ENCODE results near the gene METRNL.

The METRNL gene

DNA sequence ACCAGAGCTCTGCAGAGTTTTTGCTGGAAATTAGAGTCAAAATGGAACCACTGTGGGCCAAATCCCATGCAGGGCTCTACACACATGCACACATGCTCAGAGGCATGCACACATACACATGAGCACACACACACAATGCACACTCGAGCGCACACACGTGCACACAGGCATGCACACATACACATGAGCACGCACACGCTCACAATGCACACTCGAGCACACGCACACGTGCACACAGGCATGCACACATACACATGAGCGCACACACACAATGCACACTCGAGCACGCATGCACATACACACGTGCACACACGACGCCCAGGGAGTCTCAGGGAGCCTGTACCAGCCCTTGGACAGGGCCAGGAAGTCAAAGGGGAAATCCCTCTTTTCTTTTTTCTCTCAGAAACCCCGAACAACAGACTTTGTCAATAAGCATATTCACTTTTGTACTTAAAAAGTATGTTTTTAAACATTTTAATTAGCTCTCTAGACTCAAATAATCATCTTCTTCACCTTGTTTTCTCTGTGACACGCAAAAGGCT lies 8.5 kb upstream of the METRNL start:
- TF ChIP-seq ZFX (IDR thresholded peaks at IDR 0.05), result no peak
- TF ChIP-seq CTCF (conservative IDR thresholded peaks at IDR 0.05), result no peak
- no peak overlapping the region for H3K27ac ChIP-seq

DNA sequence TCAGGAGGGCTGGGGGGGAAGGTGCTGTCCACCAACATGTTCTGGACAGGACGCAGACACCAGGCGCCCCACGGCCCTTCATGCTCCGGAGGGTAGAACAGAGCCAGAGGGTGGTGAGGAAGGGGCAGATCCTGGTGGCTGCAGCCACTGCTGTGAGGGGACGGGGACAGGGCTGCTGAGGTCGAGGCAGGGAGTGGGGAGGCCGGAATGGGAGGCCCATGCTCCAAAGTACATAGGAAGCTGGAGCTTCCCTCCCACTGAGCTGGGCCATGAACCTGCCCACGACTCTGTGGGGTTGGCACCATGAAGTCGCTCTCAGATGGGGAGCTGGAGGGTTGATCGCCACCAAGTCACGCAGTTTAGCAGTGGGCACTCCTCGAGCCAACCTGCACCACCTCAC lies 8.0 kb upstream of the METRNL start:
- TF ChIP-seq CTCF (conservative IDR thresholded peaks at IDR 0.05) (no peak), ZFX (IDR thresholded peaks at IDR 0.05) (no peak)
- H3K27ac ChIP-seq, result no peak overlapping the region

GRCh38 chr17:83071966-83072562 lies 7.3 kb upstream of the METRNL start:
- TF ChIP-seq ZFX (IDR thresholded peaks at IDR 0.05), result no peak
- TF ChIP-seq CTCF (conservative IDR thresholded peaks at IDR 0.05), result no peak
- no peak overlapping the region for H3K27ac ChIP-seq

- TF ChIP-seq CTCF (conservative IDR thresholded peaks at IDR 0.05) (no peak), ZFX (IDR thresholded peaks at IDR 0.05) (no peak)
- no peak overlapping the region for H3K27ac ChIP-seq
Observed at GRCh38 chr17:83072600-83073358, 6.6 kb upstream of the METRNL start.

DNA sequence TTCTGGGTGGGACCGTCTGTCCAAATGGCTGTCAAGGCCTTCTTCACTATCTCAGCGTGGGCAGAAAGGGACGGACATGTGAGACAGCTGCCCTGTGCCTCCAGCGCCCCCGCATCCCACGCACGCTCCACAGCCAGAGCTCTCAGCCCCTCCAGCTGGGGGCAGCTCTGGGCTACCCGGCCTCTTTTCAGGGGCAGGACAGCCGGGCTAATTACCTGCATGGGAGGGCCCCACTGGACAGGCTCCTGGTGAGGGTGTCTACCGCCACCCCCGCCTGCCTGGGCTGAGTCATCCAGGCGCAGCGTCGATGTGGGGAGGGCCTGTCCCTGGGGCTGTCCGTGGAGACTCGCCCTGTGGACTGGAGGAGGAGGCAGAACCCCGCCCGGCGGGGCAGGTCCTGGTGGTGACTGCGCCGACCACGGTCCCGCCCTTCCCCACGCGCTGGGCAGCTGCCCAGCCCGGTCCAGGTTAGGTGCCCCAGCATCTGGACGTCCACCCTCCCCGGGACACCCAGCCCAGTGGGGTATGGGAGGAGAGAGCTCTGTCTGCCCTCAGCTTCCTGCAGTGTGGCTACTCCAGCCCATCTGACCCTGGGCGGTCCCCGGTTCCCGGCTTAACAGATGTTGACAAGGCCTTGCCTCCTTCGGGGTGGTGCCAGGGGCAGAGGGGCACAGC lies 5.9 kb upstream of the METRNL start:
- H3K27ac ChIP-seq, result no peak overlapping the region
- TF ChIP-seq ZFX (IDR thresholded peaks at IDR 0.05) (no peak), CTCF (conservative IDR thresholded peaks at IDR 0.05) (no peak)

DNA sequence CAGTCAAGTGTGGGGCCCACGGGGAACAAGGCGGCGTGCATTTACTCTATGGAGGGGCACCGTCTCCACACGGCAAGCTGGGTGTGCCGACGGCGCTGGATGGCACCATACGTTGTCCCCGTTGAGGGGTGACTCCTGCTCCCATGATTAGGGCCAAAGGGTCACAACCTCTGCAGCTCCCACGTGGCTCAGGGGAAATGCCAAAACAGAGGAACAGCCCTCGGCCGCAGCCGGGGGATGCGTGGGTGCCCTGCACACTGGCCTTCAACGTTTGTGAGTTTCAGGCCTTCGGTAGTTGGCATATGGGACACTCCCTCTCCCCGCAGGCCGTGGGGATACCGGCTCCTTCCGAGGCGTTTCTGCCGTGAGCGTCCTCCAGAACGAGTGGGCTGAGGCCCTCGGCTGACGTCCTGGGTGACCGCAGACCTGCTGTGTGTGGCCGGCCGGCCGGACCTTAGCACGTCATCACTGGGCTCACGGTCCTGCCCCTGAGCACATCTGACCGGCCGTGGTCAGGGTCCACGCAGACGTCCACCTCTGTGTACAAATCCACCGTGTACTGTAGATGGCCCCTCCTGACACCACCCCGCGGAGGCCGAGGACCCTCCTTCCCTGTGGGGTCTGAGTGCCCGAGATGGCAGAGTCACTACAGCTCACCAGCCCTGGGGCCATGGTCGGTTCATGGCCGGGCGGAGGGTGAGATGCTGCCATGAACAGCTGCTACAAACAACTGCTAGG lies 4.8 kb upstream of the METRNL start:
- no peak overlapping the region for H3K27ac ChIP-seq
- TF ChIP-seq ZFX (IDR thresholded peaks at IDR 0.05) (no peak), CTCF (conservative IDR thresholded peaks at IDR 0.05) (no peak)

All from C4-2B (cell line).